ENCODE data around the gene ECE2. TPM values are rescaled to one million over a fixed set of nuclear protein-coding genes. Genes with fewer than 3 reads are reported as not detected.

ECE2 gene
- total RNA-seq, 4 donors from 2014 or later, result not detected

GRCh38 chr3:184322731-184323487 lies 47.1 kb downstream of the ECE2 start:
- TF ChIP-seq CTCF (IDR thresholded peaks at IDR 0.05) (no peak), POLR2A (IDR thresholded peaks at IDR 0.05) (no peak)
- Histone ChIP-seq H3K4me1 (peaks cover 29 to 44% of the 10 kb centered on the region in 2 donors), H3K27ac (peak overlapping the region in 1 of 3 donors; percentile 95), H3K27me3 (no peaks in the 10 kb centered on the region), H3K9me3 (no peaks in the 10 kb centered on the region), H3K4me3 (replicated peaks in 1 of 3) (no peak overlapping the region), H3K36me3 (peaks cover 74 to 77% of the 10 kb centered on the region in 2 donors)
- WGBS, 2 donors, result 88 to 92% methylated on average over 19 to 20 of the region's 20 CpGs
- intact Hi-C loops (cut with DNase I), result no loop called here
- no peak for DNase-seq

- intact Hi-C loops (cut with DNase I), result no loop called here
- Histone ChIP-seq H3K4me3 (replicated peaks in 1 of 3) (no peak overlapping the region), H3K36me3 (peaks cover 82 to 85% of the 10 kb centered on the region in 2 donors), H3K9me3 (no peaks in the 10 kb centered on the region), H3K4me1 (peaks cover 21 to 36% of the 10 kb centered on the region in 2 donors), H3K27me3 (no peaks in the 10 kb centered on the region), H3K27ac (no peak overlapping the region)
- TF ChIP-seq POLR2A (IDR thresholded peaks at IDR 0.05) (no peak), CTCF (IDR thresholded peaks at IDR 0.05) (no peak)
- no peak for DNase-seq
- 92 to 96% methylated on average over 8 of the region's 8 CpGs for WGBS, 2 donors
Observed at GRCh38 chr3:184323696-184324095, 47.9 kb downstream of the ECE2 start.

GRCh38 chr3:184325269-184325668 lies 49.4 kb downstream of the ECE2 start:
- H3K27ac ChIP-seq, result no peak overlapping the region
- H3K36me3 ChIP-seq, result peaks cover 98 to 100% of the 10 kb centered on the region in 2 donors
- no peak for TF ChIP-seq POLR2A (IDR thresholded peaks at IDR 0.05)
- no peak for TF ChIP-seq CTCF (IDR thresholded peaks at IDR 0.05)
- peaks cover 8 to 21% of the 10 kb centered on the region in 2 donors for H3K4me1 ChIP-seq
- DNase-seq, result no peak
- intact Hi-C loops (cut with DNase I), result no loop called here
- no peak overlapping the region for H3K4me3 ChIP-seq (replicated peaks in 1 of 3)
- H3K27me3 ChIP-seq, result no peaks in the 10 kb centered on the region
- no peaks in the 10 kb centered on the region for H3K9me3 ChIP-seq
- 93 to 94% methylated on average over 13 of the region's 13 CpGs for WGBS, 2 donors

- 85 to 89% methylated on average over 6 of the region's 6 CpGs for WGBS, 2 donors
- Histone ChIP-seq H3K36me3 (peaks cover 100% of the 10 kb centered on the region in 2 donors), H3K27ac (no peak overlapping the region), H3K27me3 (no peaks in the 10 kb centered on the region), H3K4me3 (replicated peaks in 1 of 3) (no peak overlapping the region), H3K9me3 (no peaks in the 10 kb centered on the region), H3K4me1 (peaks cover 2 to 16% of the 10 kb centered on the region in 2 donors)
- intact Hi-C loops (cut with DNase I), result no loop called here
- no peak for DNase-seq
- TF ChIP-seq CTCF (IDR thresholded peaks at IDR 0.05) (no peak), POLR2A (IDR thresholded peaks at IDR 0.05) (no peak)
Observed at GRCh38 chr3:184325715-184326369, 50.0 kb downstream of the ECE2 start.

- 93 to 96% methylated on average over 21 of the region's 21 CpGs for WGBS, 2 donors
- intact Hi-C loops (cut with DNase I), result no loop called here
- no peak for DNase-seq
- Histone ChIP-seq H3K27ac (no peak overlapping the region), H3K27me3 (no peaks in the 10 kb centered on the region), H3K36me3 (peaks cover 100% of the 10 kb centered on the region in 2 donors), H3K9me3 (no peaks in the 10 kb centered on the region), H3K4me1 (peaks cover 0 to 5% of the 10 kb centered on the region in 2 donors), H3K4me3 (replicated peaks in 1 of 3) (no peak overlapping the region)
- TF ChIP-seq POLR2A (IDR thresholded peaks at IDR 0.05), result no peak
Observed at GRCh38 chr3:184327171-184327570, 51.3 kb downstream of the ECE2 start.

Measured in thyroid gland (tissue), 4 donors.